HL-60/S4 treated with phorbol 12-myristate 13-acetate at 8.2 ng/mL for 4 days and 3 days (cell line): ENCODE results near the gene NSUN6.

ENCODE experiments used
- in situ Hi-C: fragments of 300-500 bp; cut with MboI; formaldehyde crosslinking; loops from 2 replicates; pipeline ENCODE4 v1.15.0; 2022; ENCODE audit warnings: low sequenced_read_pairs

The NSUN6 gene, protein sequence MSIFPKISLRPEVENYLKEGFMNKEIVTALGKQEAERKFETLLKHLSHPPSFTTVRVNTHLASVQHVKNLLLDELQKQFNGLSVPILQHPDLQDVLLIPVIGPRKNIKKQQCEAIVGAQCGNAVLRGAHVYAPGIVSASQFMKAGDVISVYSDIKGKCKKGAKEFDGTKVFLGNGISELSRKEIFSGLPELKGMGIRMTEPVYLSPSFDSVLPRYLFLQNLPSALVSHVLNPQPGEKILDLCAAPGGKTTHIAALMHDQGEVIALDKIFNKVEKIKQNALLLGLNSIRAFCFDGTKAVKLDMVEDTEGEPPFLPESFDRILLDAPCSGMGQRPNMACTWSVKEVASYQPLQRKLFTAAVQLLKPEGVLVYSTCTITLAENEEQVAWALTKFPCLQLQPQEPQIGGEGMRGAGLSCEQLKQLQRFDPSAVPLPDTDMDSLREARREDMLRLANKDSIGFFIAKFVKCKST

GRCh38 chr10:18651324-18652007 is at the start of gene NSUN6:
NSUN6 (minus strand) TSS chr10:18651587; CDS start chr10:18651203, 384 bp downstream.
- in situ Hi-C loops, result no loop called here

GRCh38 chr10:18699849-18700840 is 48.8 kb upstream of the NSUN6 start:
- in situ Hi-C loops, result no loop called here

- in situ Hi-C loops, result no loop called here
Measured at GRCh38 chr10:18690541-18690940, 39.2 kb upstream of the NSUN6 start.

DNA sequence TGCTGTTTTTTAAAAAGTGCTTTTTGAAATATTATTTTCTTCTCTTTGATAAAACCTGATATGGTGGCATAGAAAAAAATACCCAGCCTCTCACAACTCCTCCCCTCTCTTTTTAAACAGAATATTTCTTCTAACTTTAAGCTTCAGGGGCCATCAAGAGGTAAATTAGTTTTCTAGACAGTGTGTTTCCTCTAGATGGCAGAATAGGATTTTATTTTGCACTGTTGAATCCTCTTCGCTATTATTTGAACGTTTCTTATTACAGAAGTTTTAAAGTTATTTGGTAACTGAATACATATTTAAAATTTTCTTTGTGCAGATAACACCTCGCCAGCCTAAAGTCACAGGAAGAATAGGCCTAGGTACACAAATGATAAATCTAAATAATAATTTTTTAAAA is 38.1 kb upstream of the NSUN6 start:
- in situ Hi-C loops, result no loop called here

GRCh38 chr10:18687706-18688105 is 36.3 kb upstream of the NSUN6 start:
- in situ Hi-C loops, result no loop called here

DNA sequence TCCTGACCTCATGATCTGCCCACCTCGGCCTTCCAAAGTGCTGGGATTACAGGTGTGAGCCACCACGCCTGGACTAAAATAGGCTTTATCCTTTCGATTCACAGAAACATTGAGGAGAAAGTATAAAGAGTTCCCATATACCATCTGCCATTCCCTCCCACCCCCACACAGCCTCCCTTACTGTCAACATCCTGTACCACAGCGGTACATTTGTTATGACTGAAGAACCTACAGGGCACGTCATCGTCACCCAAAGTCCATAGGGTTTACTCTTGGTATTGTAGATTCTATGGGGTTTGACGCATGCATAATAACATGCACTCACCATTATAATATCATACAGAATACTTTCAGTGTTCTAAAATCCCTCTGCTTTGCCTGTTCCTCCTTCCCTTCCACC is 35.8 kb upstream of the NSUN6 start:
- in situ Hi-C loops, result no loop called here

DNA sequence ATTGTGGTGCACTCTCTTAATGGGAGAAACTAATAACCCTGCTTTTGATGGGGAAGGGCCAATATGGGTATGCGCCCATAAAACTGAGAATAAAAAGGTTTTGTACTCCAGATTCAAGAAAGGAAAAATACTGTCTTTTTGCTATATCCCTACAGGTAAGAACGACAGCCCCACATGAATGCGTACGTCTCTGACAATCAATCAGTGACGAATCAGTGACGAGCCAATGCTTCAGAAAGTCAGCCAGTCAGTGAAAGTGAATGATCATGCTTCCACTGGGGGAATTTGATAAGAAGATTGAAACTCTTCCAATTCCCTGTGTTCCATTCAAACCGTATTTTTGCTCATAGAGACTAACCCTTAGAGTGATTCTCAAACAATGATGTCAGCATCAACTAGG is 34.2 kb upstream of the NSUN6 start:
- in situ Hi-C loops, result no loop called here

DNA sequence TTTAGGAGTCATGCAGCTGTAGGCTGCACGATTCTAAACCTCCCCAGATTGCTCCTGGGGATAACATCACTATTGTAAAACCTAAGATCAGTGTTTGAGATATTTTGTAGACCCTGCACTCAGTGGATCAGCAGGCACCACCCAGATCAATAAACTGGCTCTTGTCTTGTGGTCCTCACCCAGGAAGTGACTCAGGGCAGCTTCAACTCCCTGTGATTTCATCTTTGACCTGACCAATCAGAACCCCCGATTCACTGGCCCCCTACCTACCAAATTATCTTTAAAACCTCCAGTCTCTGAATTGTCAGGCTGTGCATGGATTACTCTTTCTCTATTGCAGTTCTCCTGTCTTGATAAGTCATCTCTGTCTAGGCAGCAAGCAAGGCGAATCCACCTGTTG is 33.6 kb upstream of the NSUN6 start:
- in situ Hi-C loops, result no loop called here

- in situ Hi-C loops, result no loop called here
Measured at GRCh38 chr10:18684416-18684815, 33.0 kb upstream of the NSUN6 start.

- in situ Hi-C loops, result no loop called here
Measured at GRCh38 chr10:18683427-18683826, 32.0 kb upstream of the NSUN6 start.

GRCh38 chr10:18681971-18682411 is 30.6 kb upstream of the NSUN6 start:
- in situ Hi-C loops, result no loop called here

DNA sequence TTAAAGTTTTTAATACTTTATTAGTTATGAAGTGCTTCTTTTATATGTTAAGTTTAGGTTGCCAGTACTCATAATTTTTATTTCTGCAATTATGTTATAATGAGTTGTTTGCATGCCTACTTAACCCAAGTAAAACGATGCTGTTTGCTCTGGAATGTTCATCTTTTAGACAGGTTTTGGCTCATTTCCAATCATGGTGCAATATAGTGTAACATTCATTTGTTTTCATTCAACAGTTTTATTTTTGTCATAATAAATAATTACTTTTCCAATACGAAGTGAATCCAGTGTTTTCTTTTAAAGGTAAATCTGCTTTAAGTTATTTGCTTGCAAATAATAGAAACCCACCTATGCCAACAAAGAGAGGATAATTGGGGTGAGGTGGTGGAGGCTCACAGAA is 30.0 kb upstream of the NSUN6 start:
- in situ Hi-C loops, result no loop called here

GRCh38 chr10:18680754-18681153 is 29.4 kb upstream of the NSUN6 start:
- in situ Hi-C loops, result no loop called here

GRCh38 chr10:18675086-18675801 is 23.9 kb upstream of the NSUN6 start:
- in situ Hi-C loops, result no loop called here

GRCh38 chr10:18668026-18668425 is 16.6 kb upstream of the NSUN6 start:
- in situ Hi-C loops, result no loop called here

GRCh38 chr10:18666810-18667209 is 15.4 kb upstream of the NSUN6 start:
- in situ Hi-C loops, result no loop called here

DNA sequence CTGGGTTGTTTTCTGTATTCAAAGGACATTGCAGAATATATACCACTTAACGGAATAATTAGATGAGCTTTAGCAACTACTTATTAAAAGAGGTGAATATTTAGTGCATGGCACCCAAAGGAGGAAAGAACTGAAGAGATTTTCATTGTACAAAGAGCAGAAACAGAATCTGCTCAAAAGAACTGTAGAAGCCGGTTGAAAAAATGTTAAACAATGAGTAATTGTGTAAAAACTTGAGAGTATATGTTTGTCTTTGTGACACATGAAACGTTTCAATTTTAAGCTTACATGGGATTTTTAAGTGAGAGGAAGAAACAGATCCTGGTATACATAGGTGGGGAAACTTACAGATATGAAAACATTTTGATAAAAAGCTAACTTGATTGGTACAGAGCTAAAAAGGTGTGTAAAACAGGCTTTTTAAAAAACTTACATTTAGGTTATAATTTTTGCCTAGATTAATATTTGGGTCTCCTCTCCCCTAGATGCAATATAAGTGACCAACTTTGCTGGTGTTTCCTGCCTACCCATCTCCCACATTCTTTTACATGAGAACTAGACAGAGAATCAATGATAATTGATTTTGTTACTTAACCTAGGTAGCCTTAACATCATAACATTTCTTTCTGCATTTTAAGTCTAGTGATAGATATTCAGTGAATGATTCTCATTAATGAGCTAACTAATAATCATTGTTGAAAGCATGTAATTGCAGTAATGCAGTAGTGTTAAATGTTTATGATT is 14.6 kb upstream of the NSUN6 start:
- in situ Hi-C loops, result no loop called here

GRCh38 chr10:18664841-18665478 is 13.6 kb upstream of the NSUN6 start:
- in situ Hi-C loops, result no loop called here

DNA sequence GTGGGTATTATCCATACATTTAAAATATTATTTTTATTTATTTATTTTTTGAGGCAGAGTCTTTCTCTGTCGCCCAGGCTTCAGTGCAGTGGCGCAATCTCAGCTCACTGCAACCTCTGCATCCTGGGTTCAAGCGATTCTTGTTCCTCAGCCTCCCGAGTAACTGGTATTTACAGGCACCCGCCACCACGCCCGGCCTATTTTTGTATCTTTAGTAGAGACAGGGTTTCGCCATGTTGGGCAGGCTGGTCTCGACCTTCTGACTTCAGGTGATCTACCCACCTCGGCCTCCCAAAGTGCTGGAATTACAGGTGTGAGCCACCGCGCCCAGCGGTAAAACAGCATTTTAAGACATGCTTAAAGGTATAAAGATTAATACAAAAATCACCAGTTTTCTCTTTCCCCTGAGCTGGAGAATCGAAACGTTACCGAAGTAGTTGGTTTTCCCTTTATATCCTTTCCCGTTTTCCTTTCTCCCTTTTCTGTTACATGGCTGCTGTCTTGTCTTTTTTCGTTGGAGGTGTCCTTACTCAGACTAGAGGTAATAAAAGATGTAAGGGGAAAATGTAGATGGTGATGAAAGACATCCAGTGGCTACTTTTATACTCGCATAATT is 9.5 kb upstream of the NSUN6 start:
- in situ Hi-C loops, result no loop called here
